OCI-LY1 (cell line): ENCODE data around the gene IL5RA.

ENCODE experiments used
- H2AFZ ChIP-seq: fragments of 200-600 bp; sonication (generic), shearing (Covaris generic); 2 replicates; pipeline ENCODE4 v1.6.0; 2014; ENCODE audit warnings: antibody characterized with exemption, mild to moderate bottlenecking, low read length
- H3F3A ChIP-seq: fragments of 200-600 bp; sonication (generic), shearing (Covaris generic); 2 replicates; pipeline ENCODE4 v1.6.0; 2014; ENCODE audit warnings: mild to moderate bottlenecking, antibody characterized with exemption, low read length, moderate library complexity; ENCODE audit not compliant: insufficient read depth
- H3K27ac ChIP-seq: fragments of 200-600 bp; sonication (generic); 2 replicates; pipeline ENCODE4 v1.5.1; 2014; ENCODE audit warnings: low read length, mixed run types, mild to moderate bottlenecking, low read depth; ENCODE audit not compliant: poor library complexity, severe bottlenecking
- H3K27me3 ChIP-seq: fragments of 200-600 bp; sonication (generic); 2 replicates; pipeline ENCODE4 v1.6.0; 2014; ENCODE audit warnings: antibody characterized with exemption, mild to moderate bottlenecking, low read length, moderate library complexity; ENCODE audit not compliant: insufficient read depth
- H3K36me3 ChIP-seq: fragments of 200-600 bp; sonication (generic); 2 replicates; pipeline ENCODE4 v1.6.1; 2014; ENCODE audit warnings: mild to moderate bottlenecking, antibody characterized with exemption, low read length, moderate library complexity, mixed read lengths; ENCODE audit not compliant: insufficient read depth
- H3K4me1 ChIP-seq: fragments of 200-600 bp; sonication (generic); 2 replicates; pipeline ENCODE4 v1.5.1; 2014; ENCODE audit warnings: mild to moderate bottlenecking, low read length, moderate library complexity; ENCODE audit not compliant: insufficient read depth, severe bottlenecking
- H3K4me2 ChIP-seq: fragments of 200-600 bp; sonication (generic), shearing (Covaris generic); 2 replicates; pipeline ENCODE4 v1.6.1; 2014; ENCODE audit warnings: low read length
- H3K4me3 ChIP-seq: fragments of 200-600 bp; sonication (generic); 2 replicates; pipeline ENCODE4 v1.5.1; 2014; ENCODE audit warnings: low read length, low read depth, mild to moderate bottlenecking, mixed read lengths; ENCODE audit not compliant: poor library complexity, severe bottlenecking
- H3K79me2 ChIP-seq: fragments of 200-600 bp; shearing (Covaris generic); 2 replicates; pipeline ENCODE4 v1.6.1; 2016; ENCODE audit warnings: mixed run types, low read length, mixed read lengths; ENCODE audit not compliant: insufficient read depth
- H3K9ac ChIP-seq: fragments of 200-600 bp; sonication (generic), shearing (Covaris generic); 2 replicates; pipeline ENCODE4 v1.6.1; 2014; ENCODE audit warnings: mild to moderate bottlenecking, low read length, mixed read lengths
- H3K9me2 ChIP-seq: fragments of 200-600 bp; sonication (generic), shearing (Covaris generic); 2 replicates; pipeline ENCODE4 v1.6.1; 2014; ENCODE audit warnings: low read depth, mild to moderate bottlenecking, low read length, mixed read lengths
- H3K9me3 ChIP-seq: fragments of 200-600 bp; shearing (Covaris generic); 2 replicates; pipeline ENCODE4 v1.6.1; 2014; ENCODE audit warnings: low read length, mixed read lengths
- H4K20me1 ChIP-seq: fragments of 200-600 bp; sonication (generic), shearing (Covaris generic); 2 replicates; pipeline ENCODE4 v1.6.0; 2016; ENCODE audit warnings: mild to moderate bottlenecking, low read length; ENCODE audit not compliant: insufficient read depth
- CTCF ChIP-seq: fragments of 200-600 bp; sonication (generic), shearing (Covaris generic); IDR thresholded peaks from 2 replicates; pipeline ENCODE4 v1.5.1; 2017; ENCODE audit warnings: mild to moderate bottlenecking, antibody characterized with exemption, low read length, moderate library complexity, mixed read lengths
- EZH2 ChIP-seq: fragments of 200-600 bp; sonication (generic), shearing (Covaris generic); IDR thresholded peaks from 2 replicates; pipeline ENCODE4 v1.8.0; 2017; ENCODE audit warnings: borderline replicate concordance, mixed run types, mild to moderate bottlenecking, antibody characterized with exemption, low read length, moderate library complexity, mixed read lengths

IL5RA gene

GRCh38 chr3:3109407-3110298 is 521 bp downstream of the IL5RA start:
- H3K4me2 ChIP-seq, result no peak overlapping the region; the same call in 1 of the 2 replicates
- H4K20me1 ChIP-seq, result no peaks in the 10 kb centered on the region
- no peaks in the 10 kb centered on the region for H3K9me2 ChIP-seq
- no peak overlapping the region for H3K9ac ChIP-seq
- TF ChIP-seq CTCF, result no peak
- no peak for TF ChIP-seq EZH2
- no peaks in the 10 kb centered on the region for H3K36me3 ChIP-seq
- H3K79me2 ChIP-seq, result no peaks in the 10 kb centered on the region
- no peak overlapping the region for H2AFZ ChIP-seq
- no peak overlapping the region for H3K4me3 ChIP-seq
- H3K4me1 ChIP-seq, result no peaks in the 10 kb centered on the region
- no peaks in the 10 kb centered on the region for H3F3A ChIP-seq
- no peaks in the 10 kb centered on the region for H3K27me3 ChIP-seq
- no peaks in the 10 kb centered on the region for H3K9me3 ChIP-seq
- H3K27ac ChIP-seq, result no peak overlapping the region

- H2AFZ ChIP-seq, result no peak overlapping the region
- H3K9ac ChIP-seq, result no peak overlapping the region
- no peak overlapping the region for H3K4me3 ChIP-seq
- H3K4me2 ChIP-seq, result no peak overlapping the region
- H3K9me3 ChIP-seq, result no peaks in the 10 kb centered on the region
- H3K36me3 ChIP-seq, result no peaks in the 10 kb centered on the region
- no peak for TF ChIP-seq CTCF
- no peak for TF ChIP-seq EZH2
- no peaks in the 10 kb centered on the region for H3K79me2 ChIP-seq
- no peaks in the 10 kb centered on the region for H3K4me1 ChIP-seq
- no peaks in the 10 kb centered on the region for H4K20me1 ChIP-seq
- no peaks in the 10 kb centered on the region for H3F3A ChIP-seq
- H3K27ac ChIP-seq, result no peak overlapping the region
- H3K9me2 ChIP-seq, result no peaks in the 10 kb centered on the region
- no peaks in the 10 kb centered on the region for H3K27me3 ChIP-seq
Observed at GRCh38 chr3:3107858-3108257, 2.3 kb downstream of the IL5RA start.

- Histone ChIP-seq H3K9me2 (no peaks in the 10 kb centered on the region), H3F3A (no peaks in the 10 kb centered on the region), H3K36me3 (no peaks in the 10 kb centered on the region), H3K79me2 (no peaks in the 10 kb centered on the region), H3K4me1 (no peaks in the 10 kb centered on the region), H3K27me3 (no peaks in the 10 kb centered on the region), H4K20me1 (no peaks in the 10 kb centered on the region), H3K9ac (no peak overlapping the region), H3K4me3 (no peak overlapping the region), H2AFZ (no peak overlapping the region), H3K9me3 (no peaks in the 10 kb centered on the region), H3K4me2 (no peak overlapping the region), H3K27ac (no peak overlapping the region)
- TF ChIP-seq EZH2 (no peak), CTCF (no peak)
Observed at GRCh38 chr3:3107181-3107580, 3.0 kb downstream of the IL5RA start.
